ENCODE data around the gene SPATA13. TPM values are rescaled to one million over a fixed set of nuclear protein-coding genes. Genes with fewer than 3 reads are reported as not detected.

The SPATA13 gene
- total RNA-seq, 2 donors from 2014 or later, result 19.4 to 24.8 TPM

- H3K9me3 ChIP-seq (ENCODE audit: control insufficient read depth, low read length), result peaks cover 11% of the 10 kb centered on the region
- no peak overlapping the region for H3K4me3 ChIP-seq (ENCODE audit: low read length)
- H3K4me3 Mint-ChIP-seq, result no peak overlapping the region
- H3K9me3 Mint-ChIP-seq, result peaks cover 12% of the 10 kb centered on the region
- peaks cover 3% of the 10 kb centered on the region for H3K36me3 Mint-ChIP-seq (ENCODE audit: low read depth)
- TF ChIP-seq CTCF (conservative IDR thresholded peaks at IDR 0.05), result no peak
- no peak overlapping the region for H3K27ac ChIP-seq (ENCODE audit: low read depth, low read length)
- H3K27me3 Mint-ChIP-seq (ENCODE audit: insufficient read depth), result no peaks in the 10 kb centered on the region
- 76% methylated on average over 2 of the region's 2 CpGs; no CpG with 5 or more reads in 1 of the 2 experiments for whole genome bisulfite sequencing, 2 experiments (ENCODE audit: insufficient coverage in 1 of 2, insufficient read length in 1 of 2)
- no peak overlapping the region for H3K27ac Mint-ChIP-seq
- no peak overlapping the region for H3K9ac ChIP-seq (ENCODE audit: extremely low read depth, low read length, poor library complexity, severe bottlenecking)
- peaks cover 9% of the 10 kb centered on the region for H3K4me1 ChIP-seq (ENCODE audit: control insufficient read depth, insufficient read depth, low read length)
- H3K27me3 ChIP-seq (ENCODE audit: control insufficient read depth, insufficient read depth, low read length, poor library complexity, severe bottlenecking), result no peaks in the 10 kb centered on the region
- DNase-seq, result no peak
- H3K36me3 ChIP-seq (ENCODE audit: control insufficient read depth, insufficient read depth, low read length), result no peaks in the 10 kb centered on the region
- H3K4me1 Mint-ChIP-seq, result peaks cover 12% of the 10 kb centered on the region
These were observed 33.3 kb upstream of the SPATA13 start for GRCh38 chr13:24127116-24127631.

GRCh38 chr13:24128112-24128511 is 32.4 kb upstream of the SPATA13 start:
- H3K4me3 Mint-ChIP-seq, result no peak overlapping the region
- TF ChIP-seq CTCF (conservative IDR thresholded peaks at IDR 0.05), result no peak
- peaks cover 3% of the 10 kb centered on the region for H3K36me3 Mint-ChIP-seq (ENCODE audit: low read depth)
- peaks cover 12% of the 10 kb centered on the region for H3K4me1 Mint-ChIP-seq
- Histone ChIP-seq H3K4me3 (ENCODE audit: low read length) (no peak overlapping the region), H3K4me1 (ENCODE audit: control insufficient read depth, insufficient read depth, low read length) (peaks cover 9% of the 10 kb centered on the region), H3K27me3 (ENCODE audit: control insufficient read depth, insufficient read depth, low read length, poor library complexity, severe bottlenecking) (no peaks in the 10 kb centered on the region), H3K9me3 (ENCODE audit: control insufficient read depth, low read length) (peaks cover 11% of the 10 kb centered on the region), H3K27ac (ENCODE audit: low read depth, low read length) (no peak overlapping the region), H3K36me3 (ENCODE audit: control insufficient read depth, insufficient read depth, low read length) (no peaks in the 10 kb centered on the region), H3K9ac (ENCODE audit: extremely low read depth, low read length, poor library complexity, severe bottlenecking) (no peak overlapping the region)
- H3K27me3 Mint-ChIP-seq (ENCODE audit: insufficient read depth), result no peaks in the 10 kb centered on the region
- no peak for DNase-seq
- WGBS, 2 experiments (ENCODE audit: insufficient coverage in 1 of 2, insufficient read length in 1 of 2), result 94 to 96% methylated on average over 4 to 5 of the region's 5 CpGs
- H3K27ac Mint-ChIP-seq, result no peak overlapping the region
- peaks cover 12% of the 10 kb centered on the region for H3K9me3 Mint-ChIP-seq

- Mint-ChIP-seq H3K4me3 (no peak overlapping the region), H3K4me1 (peaks cover 14% of the 10 kb centered on the region), H3K27me3 (ENCODE audit: insufficient read depth) (no peaks in the 10 kb centered on the region), H3K9me3 (peaks cover 12% of the 10 kb centered on the region), H3K36me3 (ENCODE audit: low read depth) (peaks cover 3% of the 10 kb centered on the region), H3K27ac (no peak overlapping the region)
- H3K4me3 ChIP-seq (ENCODE audit: low read length), result no peak overlapping the region
- H3K9ac ChIP-seq (ENCODE audit: extremely low read depth, low read length, poor library complexity, severe bottlenecking), result no peak overlapping the region
- 93 to 94% methylated on average over 3 to 5 of the region's 5 CpGs for WGBS, 2 experiments (ENCODE audit: insufficient coverage in 1 of 2, insufficient read length in 1 of 2)
- DNase-seq, result no peak
- no peak overlapping the region for H3K27ac ChIP-seq (ENCODE audit: low read depth, low read length)
- H3K36me3 ChIP-seq (ENCODE audit: control insufficient read depth, insufficient read depth, low read length), result no peaks in the 10 kb centered on the region
- peaks cover 11% of the 10 kb centered on the region for H3K9me3 ChIP-seq (ENCODE audit: control insufficient read depth, low read length)
- H3K4me1 ChIP-seq (ENCODE audit: control insufficient read depth, insufficient read depth, low read length), result peaks cover 9% of the 10 kb centered on the region
- no peak for TF ChIP-seq CTCF (conservative IDR thresholded peaks at IDR 0.05)
- no peaks in the 10 kb centered on the region for H3K27me3 ChIP-seq (ENCODE audit: control insufficient read depth, insufficient read depth, low read length, poor library complexity, severe bottlenecking)
These were observed 31.6 kb upstream of the SPATA13 start for GRCh38 chr13:24128962-24129361.

Measured in endodermal cell (in vitro differentiated cells).